Measurements from ENCODE around the gene S100G. TPM values are rescaled to one million over a fixed set of nuclear protein-coding genes. Genes with fewer than 3 reads are reported as not detected.

The S100G gene
- total and polyA plus RNA-seq, 8 donors, result not detected

- H3K27me3 ChIP-seq, result no peaks in the 10 kb centered on the region
- H3K36me3 ChIP-seq, result peaks cover 0 to 11% (median 8%) of the 10 kb centered on the region in 4 donors
- no peaks in the 10 kb centered on the region for H3K9me3 ChIP-seq
- TF ChIP-seq EP300 (IDR thresholded peaks at IDR 0.05), result no peak
- TF ChIP-seq POLR2A (IDR thresholded peaks at IDR 0.05), result no peak
- TF ChIP-seq CTCF (IDR thresholded peaks at IDR 0.05), result no peak
- TF ChIP-seq POLR2AphosphoS5 (IDR thresholded peaks at IDR 0.05), result no peak
- intact Hi-C loops (cut with DNase I; ENCODE audit: low total_unique reads), result loop anchor here (10.0 kb wide), 1 partner anchor 228 kb away; no protein-coding TSS in a partner anchor
- H3K4me1 ChIP-seq, result peaks cover 0 to 5% (median 0%) of the 10 kb centered on the region in 4 donors
- H3K27ac ChIP-seq, result no peak overlapping the region
- no peak for DNase-seq
- no peak overlapping the region for H3K4me3 ChIP-seq
- 24 to 62% (median 43%) methylated on average over 2 of the region's 2 CpGs for WGBS, 5 donors
These were observed 12.4 kb downstream of the S100G start for GRCh38 chrX:16662402-16662801.

- no peaks in the 10 kb centered on the region for H3K9me3 ChIP-seq
- no peak overlapping the region for H3K27ac ChIP-seq
- TF ChIP-seq CTCF (IDR thresholded peaks at IDR 0.05) (peak in 1 of 7 experiments; percentile 15), EP300 (IDR thresholded peaks at IDR 0.05) (no peak)
- H3K27me3 ChIP-seq, result no peaks in the 10 kb centered on the region
- H3K36me3 ChIP-seq, result peaks cover 0 to 22% (median 13%) of the 10 kb centered on the region in 4 donors
- no peak overlapping the region for H3K4me3 ChIP-seq
- 65 to 74% (median 67%) methylated on average over 5 of the region's 5 CpGs for WGBS, 5 donors
- H3K4me1 ChIP-seq, result peaks cover 0 to 5% (median 0%) of the 10 kb centered on the region in 4 donors
- no peak for DNase-seq
- intact Hi-C loops (cut with DNase I; ENCODE audit: low total_unique reads), result loop anchor here (10.0 kb wide), 1 partner anchor 229 kb away; no protein-coding TSS in a partner anchor
These were observed 14.1 kb downstream of the S100G start for GRCh38 chrX:16664074-16664473.

GRCh38 chrX:16664626-16665025 is 14.7 kb downstream of the S100G start:
- peaks cover 0 to 5% (median 0%) of the 10 kb centered on the region in 4 donors for H3K4me1 ChIP-seq
- TF ChIP-seq CTCF (IDR thresholded peaks at IDR 0.05) (no peak), EP300 (IDR thresholded peaks at IDR 0.05) (no peak), POLR2AphosphoS5 (IDR thresholded peaks at IDR 0.05) (no peak), POLR2A (IDR thresholded peaks at IDR 0.05) (no peak)
- intact Hi-C loops (cut with DNase I; ENCODE audit: low total_unique reads), result loop anchor here (10.0 kb wide), 1 partner anchor 230 kb away; no protein-coding TSS in a partner anchor
- no peaks in the 10 kb centered on the region for H3K9me3 ChIP-seq
- H3K36me3 ChIP-seq, result peaks cover 0 to 24% (median 18%) of the 10 kb centered on the region in 4 donors
- no peak for DNase-seq
- no peaks in the 10 kb centered on the region for H3K27me3 ChIP-seq
- H3K4me3 ChIP-seq, result no peak overlapping the region
- no peak overlapping the region for H3K27ac ChIP-seq
- 50 to 76% (median 68%) methylated on average over 2 of the region's 2 CpGs for WGBS, 5 donors

- intact Hi-C loops (cut with DNase I; ENCODE audit: low total_unique reads), result loop anchor here (10.0 kb wide), 1 partner anchor 230 kb away; no protein-coding TSS in a partner anchor
- Histone ChIP-seq H3K27me3 (no peaks in the 10 kb centered on the region), H3K36me3 (peaks cover 0 to 27% (median 23%) of the 10 kb centered on the region in 4 donors), H3K4me3 (no peak overlapping the region), H3K9me3 (no peaks in the 10 kb centered on the region), H3K4me1 (peaks cover 0 to 5% (median 0%) of the 10 kb centered on the region in 4 donors), H3K27ac (no peak overlapping the region)
- DNase-seq, result no peak
- WGBS, 5 donors, result 33 to 59% (median 41%) methylated on average over 2 of the region's 2 CpGs
- no peak for TF ChIP-seq POLR2AphosphoS5 (IDR thresholded peaks at IDR 0.05)
- TF ChIP-seq EP300 (IDR thresholded peaks at IDR 0.05), result no peak
- no peak for TF ChIP-seq POLR2A (IDR thresholded peaks at IDR 0.05)
- TF ChIP-seq CTCF (IDR thresholded peaks at IDR 0.05), result no peak
These were observed 15.1 kb downstream of the S100G start for GRCh38 chrX:16665089-16665488.

Data from stomach (tissue), 9 donors.